Stomach (tissue), 4 donors: ENCODE results near the gene C20orf173.

Experiments used
- CTCF ChIP-seq, 7 experiments: fragments of 450-650 bp in 4 of 7; fragments of 200-600 bp in 3 of 7; sonication (generic) in 3 of 7; IDR thresholded peaks; one replicate each; pipeline ENCODE4 v1.5.1; 2016 to 2019; ENCODE audit warnings: antibody characterized with exemption in 7 of 7, control low read depth in 2 of 7, mild to moderate bottlenecking in 1 of 7
- EP300 ChIP-seq: sonication (generic); formaldehyde crosslinking; IDR thresholded peaks from one replicate; pipeline ENCODE4 v1.6.1; 2017; ENCODE audit warnings: antibody characterized with exemption
- POLR2A ChIP-seq, 4 donors: fragments of 450-650 bp; IDR thresholded peaks; one replicate each; pipeline ENCODE4 v1.6.1; 2016; ENCODE audit warnings: antibody characterized with exemption in 4 of 4, control low read depth in 2 of 4, mild to moderate bottlenecking in 1 of 4, moderate library complexity in 1 of 4
- POLR2AphosphoS5 ChIP-seq, 3 donors: sonication (generic); formaldehyde crosslinking; IDR thresholded peaks; one replicate each; pipeline ENCODE4 v1.6.1; 2016; ENCODE audit warnings: antibody characterized with exemption in 3 of 3

DNA sequence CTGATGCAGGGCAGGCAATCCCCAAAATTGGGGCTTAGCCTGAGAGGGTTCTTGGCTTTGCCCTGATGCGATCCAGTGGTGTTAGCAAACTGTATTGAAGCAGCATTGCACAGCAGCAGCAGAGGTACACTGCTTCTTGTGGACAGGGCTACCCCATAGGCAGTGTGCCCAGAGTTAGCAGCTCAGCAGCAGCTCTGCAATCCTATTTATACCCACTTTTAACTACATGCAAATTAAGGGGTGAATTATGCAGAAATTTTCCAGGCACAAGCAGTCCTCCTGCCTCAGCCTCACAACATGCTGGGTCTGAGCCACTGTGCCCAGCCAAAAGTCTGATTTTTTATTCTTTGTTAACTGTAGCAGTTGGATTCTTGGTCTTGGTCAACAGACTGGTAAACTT, 3.8 kb downstream of the C20orf173 start:
- TF ChIP-seq CTCF (IDR thresholded peaks at IDR 0.05) (no peak), POLR2A (IDR thresholded peaks at IDR 0.05) (no peak), POLR2AphosphoS5 (IDR thresholded peaks at IDR 0.05) (no peak), EP300 (no peak)
